GM10266 (cell line): Measurements from ENCODE around the gene UBE2E3.

Source experiments
- DNase-seq: peaks from one replicate; pipeline ENCODE4 v3.0.0; 2012; ENCODE audit errors: extremely low spot score
- CTCF ChIP-seq: IDR thresholded peaks from 2 replicates; pipeline ENCODE4 v1.5.1; 2012; ENCODE audit warnings: mild to moderate bottlenecking, low read depth; ENCODE audit not compliant: control insufficient read depth, insufficient read depth; ENCODE audit errors: missing control alignments

UBE2E3 gene

DNA sequence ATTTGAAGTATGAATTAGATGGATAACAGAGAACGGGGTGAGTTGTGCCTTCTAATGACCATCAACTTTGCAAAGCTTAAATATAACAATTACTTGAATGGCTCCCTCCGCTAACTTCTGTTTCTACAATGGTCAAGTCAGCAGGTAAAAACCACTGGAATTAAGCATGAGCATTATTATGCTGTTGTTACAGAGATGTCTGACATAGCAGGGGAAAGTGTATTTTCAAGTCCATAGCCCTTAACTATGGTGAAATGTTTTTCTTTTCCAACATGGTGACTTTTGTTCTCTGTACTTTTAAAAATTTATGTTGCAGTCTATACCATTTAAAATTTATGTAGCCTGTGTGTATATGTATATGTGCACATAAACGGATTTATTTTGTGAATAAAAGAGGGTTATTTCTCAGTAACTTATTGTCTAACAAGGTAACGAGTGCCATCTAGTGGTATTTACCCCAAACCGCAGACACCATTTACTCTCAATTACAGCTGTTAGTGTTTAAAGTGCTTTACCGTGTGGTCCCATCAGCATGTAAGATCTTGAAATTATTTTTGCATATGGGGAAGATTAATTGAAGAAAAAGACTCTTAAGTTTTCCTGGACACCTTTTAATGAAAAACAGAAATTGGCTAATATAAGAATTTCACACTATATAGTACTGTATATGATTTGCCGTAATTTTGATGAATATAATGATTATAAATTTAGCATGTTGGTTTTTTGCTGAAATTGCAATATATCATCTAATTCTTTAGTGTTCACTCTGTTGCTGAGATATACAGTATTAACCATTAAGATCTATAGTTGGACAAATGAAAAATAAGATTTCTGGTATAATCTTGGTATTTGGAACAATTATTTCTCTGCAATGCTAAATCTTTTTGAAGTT is 78.2 kb downstream of the UBE2E3 start:
- TF ChIP-seq CTCF: peak; percentile 78
- peak; percentile 13 for DNase-seq

GRCh38 chr2:181063696-181064095 is 83.3 kb downstream of the UBE2E3 start:
- no peak for DNase-seq
- TF ChIP-seq CTCF: no peak

DNA sequence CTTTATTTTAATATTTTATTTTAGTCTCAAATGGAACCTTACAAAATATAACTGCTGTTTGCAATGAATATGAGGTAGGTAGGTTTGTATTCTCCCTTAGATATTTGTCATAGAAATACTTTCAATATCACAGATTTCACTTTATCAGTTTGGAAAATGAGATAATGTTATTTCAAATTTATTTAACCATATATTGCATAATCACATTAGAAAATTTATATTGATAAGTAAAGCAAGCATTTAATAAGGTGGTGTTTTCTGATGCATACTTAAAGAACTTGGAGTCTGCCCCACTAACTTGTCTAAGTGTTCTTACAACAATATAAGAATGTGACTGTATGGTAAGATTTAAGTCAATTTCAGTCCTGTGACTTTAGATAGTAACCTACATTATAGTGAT is 85.1 kb downstream of the UBE2E3 start:
- no peak for DNase-seq
- TF ChIP-seq CTCF: no peak

DNA sequence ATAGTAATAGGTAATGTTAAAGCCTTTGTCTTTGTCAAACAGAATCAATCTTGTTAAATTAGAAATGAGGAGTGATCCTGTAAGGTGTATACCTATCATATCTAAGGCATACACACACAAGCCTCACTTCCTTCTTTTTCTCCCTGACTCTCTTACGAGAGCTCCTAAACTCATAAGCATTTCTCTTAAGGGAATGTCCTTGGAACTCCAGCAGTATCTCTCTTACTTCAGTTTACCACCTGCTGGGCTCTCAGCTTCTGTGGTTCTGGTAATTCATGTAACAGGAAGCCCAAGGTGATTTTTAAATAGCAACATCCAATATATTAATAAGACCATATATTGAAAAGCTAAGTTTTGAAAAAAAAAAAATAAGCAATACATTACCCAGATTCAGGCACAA is 85.9 kb downstream of the UBE2E3 start:
- DNase-seq: no peak
- TF ChIP-seq CTCF: no peak

GRCh38 chr2:181070119-181070835 is 89.9 kb downstream of the UBE2E3 start:
- no peak for DNase-seq
- no peak for TF ChIP-seq CTCF

DNA sequence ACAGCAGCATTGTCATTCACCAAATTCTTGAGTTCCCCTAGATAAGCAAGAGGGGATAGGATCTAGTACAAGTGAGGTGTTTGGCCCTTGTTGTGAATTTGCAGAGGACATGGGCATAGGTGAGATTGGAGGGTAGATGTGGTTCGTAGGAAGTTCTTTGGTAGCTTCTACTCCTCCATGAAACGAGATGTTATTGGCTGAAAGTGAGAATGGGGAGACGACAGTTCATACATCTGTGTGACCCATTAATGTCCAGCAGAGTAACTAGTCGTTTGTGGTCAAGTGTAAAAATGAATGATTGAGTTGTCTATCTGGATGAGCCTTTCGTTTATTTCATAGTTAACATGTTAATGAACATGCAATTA is 90.4 kb downstream of the UBE2E3 start:
- no peak for TF ChIP-seq CTCF
- no peak for DNase-seq
